Measurements from ENCODE around the gene SIPA1L3. TPM values are rescaled to one million over a fixed set of nuclear protein-coding genes. Genes with fewer than 3 reads are reported as not detected.

The SIPA1L3 gene
- total and polyA plus RNA-seq, 9 of the 15 experiments (the other 6 are each of a cell fraction or from before 2014, with no cell fraction given): 0.01 to 6.1 (median 2.5) TPM

- TF ChIP-seq THAP12 (CRISPR knock-in tag; IDR thresholded peaks at IDR 0.05): no peak
Measured at GRCh38 chr19:37905946-37906868, 801 bp upstream of the SIPA1L3 start, which contains the start of gene WDR87 (continued).

GRCh38 chr19:37907735-37908455 lies 887 bp downstream of the SIPA1L3 start:
- ATAC-seq (no peak), DNase-seq (ENCODE audit: extremely low read depth in 1 of 4, low spot score in 3 of 4) (peak in 2 of 4 experiments; percentile 22 to 33), FAIRE-seq (no peak)
- TSS peak; percentile 58 for BruUV-seq (replicated peaks)
- H3K27ac ChIP-seq (ENCODE audit: extremely low read depth, low read depth, low read length): peak overlapping the region; percentile 39; the same call in 1 of the 3 replicates
- H3K4me3 ChIP-seq: peak overlapping the region; percentile 94
- ChIA-PET POLR2A (no interaction called here), CTCF (ENCODE audit: low intra/inter-chr PET ratio) (interaction anchor here (0.7 kb wide), 1 partner anchor 40 kb away, joined by 4 read pairs; no protein-coding TSS in a partner anchor)
- H3K79me2 ChIP-seq (ENCODE audit: control insufficient read depth, insufficient read depth, low read length): peaks cover 5% of the 10 kb centered on the region; the same call in 2 of the 3 replicates
- H2AFZ ChIP-seq (ENCODE audit: low read depth, low read length): peak overlapping the region; percentile 95
- 11% methylated on average over 13 of the region's 13 CpGs for WGBS (ENCODE audit: insufficient coverage, low coverage, missing lambda C conversion rate)
- no peaks in the 10 kb centered on the region for H3K36me3 ChIP-seq (ENCODE audit: control insufficient read depth, insufficient read depth, low read length)
- in situ Hi-C loops (cut with MboI): loop anchor here (25.0 kb wide), 1 partner anchor 429 kb away; the partner anchor contains the start of gene CATSPERG
- H3K9ac ChIP-seq (ENCODE audit: insufficient read depth in 1 of 2, low read depth in 2 of 2, low read length in 2 of 2): peak overlapping the region; percentile 64 to 94
- H3K27me3 ChIP-seq (ENCODE audit: control insufficient read depth in 2 of 2, insufficient read depth in 2 of 2, low read length in 2 of 2): no peaks in the 10 kb centered on the region
- no peaks in the 10 kb centered on the region for H3K9me3 ChIP-seq (replicated peaks; ENCODE audit: control insufficient read depth, insufficient read depth, low read depth, low read length)
- intact Hi-C loops (cut with micrococcal nuclease): no loop called here
- no peaks in the 10 kb centered on the region for H3K9me1 ChIP-seq (ENCODE audit: control insufficient read depth, insufficient read depth, low read length)
- H3K4me1 ChIP-seq (replicated peaks in 1 of 2; ENCODE audit: control insufficient read depth in 2 of 2, insufficient read depth in 2 of 2, low read length in 2 of 2): peaks cover 6 to 13% of the 10 kb centered on the region in 2 experiments; a peak in 3 of 5 replicates
- peak overlapping the region; percentile 90 for H3K4me2 ChIP-seq (ENCODE audit: insufficient read depth, low read length)
- H4K20me1 ChIP-seq (replicated peaks; ENCODE audit: control insufficient read depth, insufficient read depth, low read length): 0 out of 2 replicates have a peak, but pooled peaks cover 3% of the 10 kb centered on the region
- TF ChIP-seq THRA (IDR thresholded peaks at IDR 0.05): no peak
- no peak for TF ChIP-seq CREM (IDR thresholded peaks at IDR 0.05; ENCODE audit: low read depth)
- TF ChIP-seq KDM1A (IDR thresholded peaks at IDR 0.05): peak in 1 of 2 experiments; percentile 85; a peak in 3 of 4 replicates
- TF ChIP-seq SMARCA4 (IDR thresholded peaks at IDR 0.05): peak; percentile 36; the same call in 1 of the 2 replicates
- TF ChIP-seq MEF2A (IDR thresholded peaks at IDR 0.05; ENCODE audit: control insufficient read depth, low read depth, low read length): no peak
- TF ChIP-seq CHD4 (IDR thresholded peaks at IDR 0.05; ENCODE audit: insufficient read depth, insufficient replicate concordance, low read depth, low read length, poor library complexity, severe bottlenecking): peak; percentile 60
- TF ChIP-seq KLF10 (CRISPR knock-in tag; IDR thresholded peaks at IDR 0.05): no peak
- TF ChIP-seq ZNF347 (CRISPR knock-in tag; IDR thresholded peaks at IDR 0.05; ENCODE audit: low read depth): no peak
- TF ChIP-seq GTF2A2 (tag; IDR thresholded peaks at IDR 0.05): no peak
- no peak for TF ChIP-seq CREB5 (CRISPR knock-in tag; IDR thresholded peaks at IDR 0.05)
- peak; percentile 48 for TF ChIP-seq DACH1 (IDR thresholded peaks at IDR 0.05; ENCODE audit: partially characterized antibody)
- TF ChIP-seq MTA1 (IDR thresholded peaks at IDR 0.05; ENCODE audit: borderline replicate concordance): 0 out of 2 replicates have a peak, but pooled peaks have one; percentile 12

All from K562 (cell line).